Parathyroid adenoma (tissue), 2 donors: ENCODE results near the gene MTG2.

ENCODE experiments used
- H2AFZ ChIP-seq: fragments of 300-600 bp; sonication (generic); one replicate; pipeline ENCODE4 v1.7.0; 2017; ENCODE audit warnings: antibody characterized with exemption, mild to moderate bottlenecking
- H3K27ac ChIP-seq: fragments of 300-600 bp; sonication (generic); one replicate; pipeline ENCODE4 v1.7.0; 2017
- H3K27me3 ChIP-seq: fragments of 300-600 bp; sonication (generic); one replicate; pipeline ENCODE4 v1.7.0; 2017; ENCODE audit warnings: low read length; ENCODE audit not compliant: control insufficient read depth, insufficient read depth
- H3K36me3 ChIP-seq: fragments of 300-600 bp; sonication (generic); one replicate; pipeline ENCODE4 v1.7.0; 2017; ENCODE audit warnings: low read length; ENCODE audit not compliant: control insufficient read depth, insufficient read depth
- H3K4me1 ChIP-seq: fragments of 300-600 bp; sonication (generic); one replicate; pipeline ENCODE4 v1.7.0; 2017; ENCODE audit warnings: control low read depth
- H3K4me2 ChIP-seq: fragments of 300-600 bp; sonication (generic); one replicate; pipeline ENCODE4 v1.7.0; 2017; ENCODE audit warnings: low read length
- H3K4me3 ChIP-seq: fragments of 300-600 bp; sonication (generic); one replicate; pipeline ENCODE4 v1.7.0; 2017; ENCODE audit warnings: low read depth, low read length
- H3K79me2 ChIP-seq: fragments of 300-600 bp; sonication (generic); one replicate; pipeline ENCODE4 v1.7.0; 2017; ENCODE audit warnings: control low read depth
- H3K9ac ChIP-seq: fragments of 300-600 bp; sonication (generic); one replicate; pipeline ENCODE4 v1.7.0; 2017; ENCODE audit warnings: mild to moderate bottlenecking
- H3K9me3 ChIP-seq: fragments of 300-600 bp; sonication (generic); one replicate; pipeline ENCODE4 v1.7.0; 2017; ENCODE audit warnings: low read length; ENCODE audit not compliant: control insufficient read depth
- TF ChIP-seq, protein P1 (sequence below): fragments of 300-600 bp; sonication (generic); IDR thresholded peaks from one replicate; pipeline ENCODE4 v1.7.0; 2017; ENCODE audit warnings: antibody characterized with exemption, mild to moderate bottlenecking
- donor health status: primary hyperparathyroidism.

Gene MTG2

DNA sequence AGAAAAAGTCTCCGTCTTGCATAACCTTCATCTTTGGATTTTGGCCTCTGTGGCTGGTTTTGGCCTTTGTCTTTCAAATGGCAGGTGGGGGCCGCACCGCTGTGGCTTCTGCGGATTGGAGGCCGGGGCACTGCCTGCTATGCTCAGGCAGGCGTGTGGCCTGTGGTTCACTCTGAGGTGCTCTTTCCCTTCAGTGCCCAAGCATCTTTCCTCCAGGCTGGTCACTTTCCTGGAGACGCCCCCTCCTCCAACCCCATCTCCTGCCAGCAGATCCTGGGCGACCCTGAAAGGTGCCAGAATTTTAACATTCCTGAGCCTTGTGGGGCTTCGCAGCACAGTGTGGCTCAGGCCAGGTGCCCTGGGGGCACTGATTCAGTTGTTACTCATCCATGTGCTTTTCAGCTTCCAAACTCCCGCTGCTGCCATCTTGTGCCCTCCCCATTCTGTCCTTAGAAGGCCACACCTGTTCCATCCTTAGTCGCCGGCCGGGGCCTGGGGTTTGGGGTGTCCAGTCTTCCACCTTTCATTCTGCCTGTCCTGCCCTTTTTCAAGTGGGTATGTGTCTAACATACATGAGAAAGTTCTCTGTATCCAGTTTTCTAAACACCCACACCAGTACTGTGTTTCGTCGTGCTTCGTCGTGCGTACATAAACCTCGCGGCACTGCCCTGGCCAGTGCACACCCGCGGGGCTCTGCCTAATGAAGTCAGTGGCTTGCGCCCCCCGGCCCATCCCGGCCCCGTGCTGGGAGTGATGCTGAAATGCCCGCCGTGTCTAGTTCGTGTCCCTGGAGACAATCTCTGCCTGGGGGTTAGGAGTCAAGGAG, 27.2 kb upstream of the MTG2 start:
- Histone ChIP-seq H2AFZ (no peak overlapping the region), H3K9ac (no peak overlapping the region), H3K9me3 (no peaks in the 10 kb centered on the region), H3K4me1 (peaks cover 3% of the 10 kb centered on the region), H3K27me3 (no peaks in the 10 kb centered on the region), H3K4me3 (no peak overlapping the region), H3K27ac (no peak overlapping the region), H3K79me2 (peaks cover 50% of the 10 kb centered on the region), H3K36me3 (no peaks in the 10 kb centered on the region), H3K4me2 (no peak overlapping the region)
- TF ChIP-seq, protein P1, sequence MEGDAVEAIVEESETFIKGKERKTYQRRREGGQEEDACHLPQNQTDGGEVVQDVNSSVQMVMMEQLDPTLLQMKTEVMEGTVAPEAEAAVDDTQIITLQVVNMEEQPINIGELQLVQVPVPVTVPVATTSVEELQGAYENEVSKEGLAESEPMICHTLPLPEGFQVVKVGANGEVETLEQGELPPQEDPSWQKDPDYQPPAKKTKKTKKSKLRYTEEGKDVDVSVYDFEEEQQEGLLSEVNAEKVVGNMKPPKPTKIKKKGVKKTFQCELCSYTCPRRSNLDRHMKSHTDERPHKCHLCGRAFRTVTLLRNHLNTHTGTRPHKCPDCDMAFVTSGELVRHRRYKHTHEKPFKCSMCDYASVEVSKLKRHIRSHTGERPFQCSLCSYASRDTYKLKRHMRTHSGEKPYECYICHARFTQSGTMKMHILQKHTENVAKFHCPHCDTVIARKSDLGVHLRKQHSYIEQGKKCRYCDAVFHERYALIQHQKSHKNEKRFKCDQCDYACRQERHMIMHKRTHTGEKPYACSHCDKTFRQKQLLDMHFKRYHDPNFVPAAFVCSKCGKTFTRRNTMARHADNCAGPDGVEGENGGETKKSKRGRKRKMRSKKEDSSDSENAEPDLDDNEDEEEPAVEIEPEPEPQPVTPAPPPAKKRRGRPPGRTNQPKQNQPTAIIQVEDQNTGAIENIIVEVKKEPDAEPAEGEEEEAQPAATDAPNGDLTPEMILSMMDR: no peak

DNA sequence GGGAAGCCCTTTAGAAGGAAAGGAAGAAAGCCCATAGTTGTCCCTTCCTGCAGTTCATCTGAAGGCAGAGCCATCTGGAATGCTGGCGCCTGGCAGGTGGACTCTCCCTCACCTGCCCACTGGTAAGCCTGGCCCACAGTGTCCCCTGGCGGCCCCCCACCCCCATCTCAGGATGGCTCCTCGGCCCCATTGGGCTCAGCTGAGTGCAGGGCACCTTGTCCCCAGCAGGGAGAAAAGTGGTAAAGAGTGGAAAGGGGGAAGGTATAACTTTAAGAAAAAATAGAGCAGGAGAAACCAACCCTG, 26.6 kb upstream of the MTG2 start:
- H3K27ac ChIP-seq: no peak overlapping the region
- no peaks in the 10 kb centered on the region for H3K36me3 ChIP-seq
- H3K9ac ChIP-seq: no peak overlapping the region
- TF ChIP-seq, protein P1: no peak
- no peak overlapping the region for H3K4me3 ChIP-seq
- no peaks in the 10 kb centered on the region for H3K27me3 ChIP-seq
- no peak overlapping the region for H2AFZ ChIP-seq
- no peak overlapping the region for H3K4me2 ChIP-seq
- peaks cover 3% of the 10 kb centered on the region for H3K4me1 ChIP-seq
- H3K79me2 ChIP-seq: peaks cover 48% of the 10 kb centered on the region
- H3K9me3 ChIP-seq: no peaks in the 10 kb centered on the region

DNA sequence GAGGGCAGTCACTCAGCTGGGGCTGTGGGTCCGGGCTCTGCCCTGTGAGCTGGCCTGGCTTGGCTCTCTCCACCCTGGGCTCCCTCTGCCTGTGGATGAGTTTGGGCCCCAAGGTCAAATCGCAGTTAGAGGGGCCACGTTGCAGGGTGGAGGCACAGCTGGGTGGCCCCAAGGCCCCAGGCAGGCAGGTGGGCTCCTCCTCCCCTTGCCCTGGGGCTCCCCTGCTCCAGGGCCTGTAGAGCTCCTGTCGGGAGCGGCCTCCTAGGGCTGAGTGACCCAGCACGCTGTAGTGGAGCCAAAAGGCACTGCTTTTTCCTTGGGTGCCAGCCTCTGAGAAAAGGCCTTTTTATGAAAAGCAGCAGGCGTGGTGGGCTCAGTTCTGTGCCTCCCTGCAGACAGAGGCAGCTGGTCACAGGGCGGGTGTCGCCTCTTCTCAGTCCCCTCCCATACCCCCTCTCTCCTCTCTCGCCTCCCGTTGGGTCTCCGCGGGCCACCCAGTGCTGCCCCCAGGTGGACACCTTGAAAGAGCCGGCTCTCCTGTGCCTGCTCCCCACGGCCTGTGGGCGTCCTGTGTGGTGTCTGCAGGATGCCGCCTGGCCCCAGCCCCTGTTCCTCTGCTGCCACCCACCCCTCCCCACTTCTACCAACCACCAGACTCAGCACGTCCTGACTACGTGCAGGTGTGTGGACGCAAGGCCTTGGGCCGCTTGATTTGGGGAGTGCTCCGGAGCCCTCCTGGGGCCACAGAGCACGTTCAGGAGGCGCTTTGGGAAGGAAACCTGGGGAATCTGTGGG, 26.0 kb upstream of the MTG2 start:
- Histone ChIP-seq H3K9me3 (no peaks in the 10 kb centered on the region), H3K79me2 (peaks cover 47% of the 10 kb centered on the region), H2AFZ (no peak overlapping the region), H3K27me3 (no peaks in the 10 kb centered on the region), H3K9ac (no peak overlapping the region), H3K36me3 (no peaks in the 10 kb centered on the region), H3K4me2 (no peak overlapping the region), H3K4me1 (peaks cover 3% of the 10 kb centered on the region), H3K4me3 (no peak overlapping the region), H3K27ac (no peak overlapping the region)
- TF ChIP-seq, protein P1: peak; percentile 68

DNA sequence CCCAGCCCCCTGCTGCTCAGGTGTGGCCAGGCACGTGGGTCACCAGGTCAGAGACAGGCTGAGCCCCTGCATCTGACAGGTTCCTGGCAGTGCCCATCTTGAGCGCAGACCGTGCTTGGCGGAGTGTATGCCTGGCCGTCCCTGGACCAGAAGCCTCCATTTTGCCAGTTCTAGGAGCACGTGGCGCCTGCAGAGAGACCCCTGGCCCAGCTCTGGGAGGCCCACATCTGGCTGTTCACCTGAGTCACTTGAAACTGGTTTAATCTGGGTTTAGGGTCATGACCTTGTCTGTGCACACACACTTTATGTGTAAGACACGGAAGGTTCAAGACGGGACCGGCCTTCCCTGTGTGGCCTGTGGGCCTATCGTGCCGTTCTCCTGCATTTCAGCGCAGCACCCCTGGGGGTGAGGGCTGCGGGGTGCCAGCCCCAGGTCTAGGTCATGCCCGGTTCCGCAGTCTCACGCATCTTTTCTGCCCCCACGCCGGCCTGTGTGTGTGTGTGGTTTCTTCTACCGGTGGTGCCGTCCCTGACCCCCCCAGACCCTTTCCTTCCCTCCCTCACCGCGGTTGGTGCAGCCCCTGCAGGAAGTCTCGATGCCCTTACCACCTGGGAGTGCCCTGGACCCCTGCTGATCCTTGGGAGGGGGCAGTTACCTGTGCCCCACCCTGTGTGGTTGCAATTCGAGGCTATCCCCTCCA, 25.3 kb upstream of the MTG2 start:
- no peak overlapping the region for H3K4me2 ChIP-seq
- no peak overlapping the region for H3K27ac ChIP-seq
- TF ChIP-seq, protein P1: no peak
- H3K4me3 ChIP-seq: no peak overlapping the region
- H3K4me1 ChIP-seq: peaks cover 3% of the 10 kb centered on the region
- H2AFZ ChIP-seq: no peak overlapping the region
- no peaks in the 10 kb centered on the region for H3K27me3 ChIP-seq
- peaks cover 39% of the 10 kb centered on the region for H3K79me2 ChIP-seq
- H3K36me3 ChIP-seq: no peaks in the 10 kb centered on the region
- H3K9me3 ChIP-seq: no peaks in the 10 kb centered on the region
- no peak overlapping the region for H3K9ac ChIP-seq
